DND-41 (cell line): ENCODE data around the gene MBNL2.

Experiments used
- ATAC-seq: fragments of 200-7000 bp; cut with Tn5 transposase; 3 replicates; pipeline ENCODE4 v1.9.1; 2021; ENCODE audit warnings: low read depth; ENCODE audit not compliant: insufficient read depth
- DNase-seq: peaks from one replicate; pipeline ENCODE4 v3.0.0-alpha.2; 2020
- H2AFZ ChIP-seq: 2 replicates; pipeline ENCODE4 v1.6.0; 2012; ENCODE audit warnings: low read depth, low read length
- H3K27ac ChIP-seq: 2 replicates; pipeline ENCODE4 v1.5.1; 2012; ENCODE audit warnings: low read length, inconsistent platforms
- H3K27me3 ChIP-seq: fragments of 200-600 bp; sonication (generic); 2 replicates; pipeline ENCODE4 v1.6.0; 2012; ENCODE audit warnings: low read length, mild to moderate bottlenecking, inconsistent platforms; ENCODE audit not compliant: insufficient read depth, poor library complexity
- H3K36me3 ChIP-seq: 2 replicates; pipeline ENCODE4 v1.5.1; 2012; ENCODE audit warnings: low read length, inconsistent platforms; ENCODE audit not compliant: insufficient read depth
- H3K4me1 ChIP-seq: 2 replicates; pipeline ENCODE4 v1.5.1; 2012; ENCODE audit warnings: mild to moderate bottlenecking, low read length; ENCODE audit not compliant: insufficient read depth
- H3K4me2 ChIP-seq: 2 replicates; pipeline ENCODE4 v1.6.0; 2012; ENCODE audit warnings: mild to moderate bottlenecking, moderate library complexity, low read length, inconsistent platforms; ENCODE audit not compliant: insufficient read depth
- H3K4me3 ChIP-seq, 2 experiments: fragments of 200-600 bp in 1 of 2; shearing (Covaris generic) in 1 of 2; 2 replicates each; pipeline ENCODE4 v1.5.1; 2012 to 2016; ENCODE audit warnings: inconsistent platforms in 2 of 2, low read length in 2 of 2, mild to moderate bottlenecking in 2 of 2, low read depth in 1 of 2, moderate library complexity in 1 of 2
- H3K79me2 ChIP-seq: 2 replicates; pipeline ENCODE4 v1.6.0; 2012; ENCODE audit warnings: low read length, inconsistent platforms; ENCODE audit not compliant: insufficient read depth
- H3K9ac ChIP-seq: 2 replicates; pipeline ENCODE4 v1.6.0; 2012; ENCODE audit warnings: low read depth, mild to moderate bottlenecking, inconsistent platforms, low read length, moderate library complexity
- H3K9me3 ChIP-seq: 2 replicates; pipeline ENCODE4 v1.5.1; 2012; ENCODE audit warnings: low read length, moderate library complexity, mild to moderate bottlenecking, inconsistent platforms; ENCODE audit not compliant: insufficient read depth, severe bottlenecking
- H4K20me1 ChIP-seq: 2 replicates; pipeline ENCODE4 v1.6.0; 2012; ENCODE audit warnings: low read length; ENCODE audit not compliant: insufficient read depth
- EZH2 ChIP-seq: IDR thresholded peaks from 3 replicates; pipeline ENCODE4 v1.6.1; 2012; ENCODE audit warnings: borderline replicate concordance, low read depth, mild to moderate bottlenecking, moderate library complexity, low read length, inconsistent platforms; ENCODE audit not compliant: severe bottlenecking
- TF ChIP-seq, protein P1 (sequence below): IDR thresholded peaks from 2 replicates; pipeline ENCODE4 v1.5.1; 2012; ENCODE audit warnings: borderline replicate concordance, low read length, moderate library complexity, mild to moderate bottlenecking; ENCODE audit not compliant: poor library complexity, severe bottlenecking; ENCODE audit errors: extremely low read depth

MBNL2 gene

DNA sequence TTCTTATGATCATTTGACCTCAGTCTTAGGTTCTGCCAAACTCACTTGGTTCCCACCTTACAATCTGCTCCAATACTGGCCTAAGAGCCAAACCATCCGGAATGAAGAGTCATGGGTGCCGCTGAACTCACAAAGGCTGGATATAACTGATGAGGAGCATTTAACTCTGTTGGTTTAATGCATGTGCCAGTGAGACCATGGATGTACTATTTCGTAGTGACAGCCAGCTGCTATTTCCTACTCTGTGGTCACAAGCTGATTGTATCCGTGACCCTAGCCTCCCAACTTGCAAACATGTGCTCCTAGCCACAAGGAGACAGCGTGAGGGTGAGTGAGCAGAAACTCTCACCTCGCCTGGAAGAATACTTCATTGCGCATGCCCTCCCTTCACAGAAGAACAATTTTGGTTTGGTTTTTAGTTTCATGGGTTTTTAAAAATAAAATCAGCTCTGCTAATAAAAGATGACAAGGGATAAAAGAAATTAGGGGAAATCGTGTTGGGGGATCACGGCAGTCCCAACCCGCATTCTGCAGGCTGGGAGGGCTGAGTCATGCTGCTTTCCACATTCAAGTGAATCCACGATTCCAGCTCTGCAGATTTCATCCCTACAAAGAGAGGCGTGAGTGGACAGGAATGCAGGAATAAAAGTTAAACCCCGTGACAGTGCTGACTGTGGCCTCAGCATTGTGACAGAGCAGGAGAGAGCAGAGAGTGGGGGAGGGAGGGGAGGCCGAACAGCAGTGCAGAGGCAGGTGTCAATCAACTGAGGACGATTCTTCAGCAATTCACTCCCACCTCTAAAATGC is 145.1 kb downstream of the MBNL2 start:
- no peak overlapping the region for H3K4me3 ChIP-seq
- H4K20me1 ChIP-seq, result no peaks in the 10 kb centered on the region
- no peak overlapping the region for H3K9ac ChIP-seq
- no peak for TF ChIP-seq EZH2
- TF ChIP-seq, protein P1, sequence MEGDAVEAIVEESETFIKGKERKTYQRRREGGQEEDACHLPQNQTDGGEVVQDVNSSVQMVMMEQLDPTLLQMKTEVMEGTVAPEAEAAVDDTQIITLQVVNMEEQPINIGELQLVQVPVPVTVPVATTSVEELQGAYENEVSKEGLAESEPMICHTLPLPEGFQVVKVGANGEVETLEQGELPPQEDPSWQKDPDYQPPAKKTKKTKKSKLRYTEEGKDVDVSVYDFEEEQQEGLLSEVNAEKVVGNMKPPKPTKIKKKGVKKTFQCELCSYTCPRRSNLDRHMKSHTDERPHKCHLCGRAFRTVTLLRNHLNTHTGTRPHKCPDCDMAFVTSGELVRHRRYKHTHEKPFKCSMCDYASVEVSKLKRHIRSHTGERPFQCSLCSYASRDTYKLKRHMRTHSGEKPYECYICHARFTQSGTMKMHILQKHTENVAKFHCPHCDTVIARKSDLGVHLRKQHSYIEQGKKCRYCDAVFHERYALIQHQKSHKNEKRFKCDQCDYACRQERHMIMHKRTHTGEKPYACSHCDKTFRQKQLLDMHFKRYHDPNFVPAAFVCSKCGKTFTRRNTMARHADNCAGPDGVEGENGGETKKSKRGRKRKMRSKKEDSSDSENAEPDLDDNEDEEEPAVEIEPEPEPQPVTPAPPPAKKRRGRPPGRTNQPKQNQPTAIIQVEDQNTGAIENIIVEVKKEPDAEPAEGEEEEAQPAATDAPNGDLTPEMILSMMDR, result no peak
- H3K36me3 ChIP-seq, result no peaks in the 10 kb centered on the region
- peaks cover 13% of the 10 kb centered on the region for H3K4me1 ChIP-seq
- H3K27me3 ChIP-seq, result no peaks in the 10 kb centered on the region
- H2AFZ ChIP-seq, result no peak overlapping the region
- no peaks in the 10 kb centered on the region for H3K9me3 ChIP-seq
- H3K79me2 ChIP-seq, result no peaks in the 10 kb centered on the region
- DNase-seq (peak; percentile 56), ATAC-seq (peak; percentile 77)
- no peak overlapping the region for H3K4me2 ChIP-seq
- no peak overlapping the region for H3K27ac ChIP-seq

DNA sequence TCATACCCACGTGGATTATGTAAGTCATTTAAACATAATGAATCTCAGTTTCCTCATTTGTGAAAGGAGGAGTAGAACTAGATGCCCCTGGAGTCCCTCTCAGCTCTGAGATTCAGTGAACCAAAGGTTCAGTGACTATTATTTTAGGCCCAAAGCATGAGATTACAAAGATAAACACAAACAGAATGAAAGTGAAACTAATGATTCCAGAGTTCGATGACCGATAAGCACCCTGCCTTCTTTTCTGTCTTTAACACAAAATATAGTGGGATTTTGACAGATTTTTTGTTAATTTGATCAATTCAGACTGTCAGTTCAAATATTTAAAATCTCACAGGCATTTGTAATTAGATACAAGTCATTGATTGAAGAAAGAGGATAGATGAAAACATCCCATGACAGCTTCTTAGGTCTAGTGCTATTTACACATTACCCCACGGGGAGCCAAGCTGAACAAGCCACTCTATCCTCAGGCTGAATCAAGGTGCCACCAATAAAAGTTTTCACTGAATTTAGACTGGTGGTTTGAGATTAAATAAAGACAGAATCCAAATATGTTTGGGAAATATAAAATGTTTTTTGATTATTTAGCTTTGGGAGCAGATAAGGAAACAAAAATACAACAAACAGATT is 147.2 kb downstream of the MBNL2 start:
- Histone ChIP-seq H3K27ac (peak overlapping the region; percentile 78), H3K36me3 (no peaks in the 10 kb centered on the region), H3K4me2 (peak overlapping the region; percentile 66), H4K20me1 (no peaks in the 10 kb centered on the region), H2AFZ (peak overlapping the region; percentile 62), H3K9me3 (no peaks in the 10 kb centered on the region), H3K79me2 (no peaks in the 10 kb centered on the region), H3K4me3 (peak overlapping the region; percentile 11 to 55; a peak in 3 of 4 replicates), H3K4me1 (peaks cover 13% of the 10 kb centered on the region), H3K27me3 (no peaks in the 10 kb centered on the region), H3K9ac (peak overlapping the region; percentile 52)
- DNase-seq (peak; percentile 23), ATAC-seq (peak; percentile 74)
- TF ChIP-seq EZH2, result no peak
- TF ChIP-seq, protein P1, result no peak

- TF ChIP-seq, protein P1, result no peak
- TF ChIP-seq EZH2, result no peak
- no peak for DNase-seq
- no peak overlapping the region for H3K9ac ChIP-seq
Observed at GRCh38 chr13:97371486-97372109, 149.5 kb downstream of the MBNL2 start.

More at GRCh38 chr13:97371486-97372109, 149.5 kb downstream of the MBNL2 start:
- no peaks in the 10 kb centered on the region for H4K20me1 ChIP-seq
- H3K36me3 ChIP-seq, result no peaks in the 10 kb centered on the region
- H3K9me3 ChIP-seq, result no peaks in the 10 kb centered on the region
- H3K27ac ChIP-seq, result no peak overlapping the region
- H2AFZ ChIP-seq, result no peak overlapping the region
- H3K4me3 ChIP-seq, result no peak overlapping the region
- H3K27me3 ChIP-seq, result no peaks in the 10 kb centered on the region
- ATAC-seq, result no peak
- H3K4me1 ChIP-seq, result peaks cover 13% of the 10 kb centered on the region
- no peaks in the 10 kb centered on the region for H3K79me2 ChIP-seq
- H3K4me2 ChIP-seq, result no peak overlapping the region
